Measurements from ENCODE around the gene FOXR1. TPM values are rescaled to one million over a fixed set of nuclear protein-coding genes. Genes with fewer than 3 reads are reported as not detected.
A peak's percentile ranks its signal among the peaks of the same experiment; 100 is the strongest.

The FOXR1 gene, protein sequence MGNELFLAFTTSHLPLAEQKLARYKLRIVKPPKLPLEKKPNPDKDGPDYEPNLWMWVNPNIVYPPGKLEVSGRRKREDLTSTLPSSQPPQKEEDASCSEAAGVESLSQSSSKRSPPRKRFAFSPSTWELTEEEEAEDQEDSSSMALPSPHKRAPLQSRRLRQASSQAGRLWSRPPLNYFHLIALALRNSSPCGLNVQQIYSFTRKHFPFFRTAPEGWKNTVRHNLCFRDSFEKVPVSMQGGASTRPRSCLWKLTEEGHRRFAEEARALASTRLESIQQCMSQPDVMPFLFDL
- not detected in 2 replicates for total RNA-seq
- polyA plus RNA-seq = not detected in 2 replicates
- not detected in 2 replicates for polyA plus RNA-seq (2011; cell fraction: cytosol; rRNA removed)
- not detected in 2 replicates for polyA plus RNA-seq (2011; cell fraction: nucleus; rRNA removed)
- polyA plus RNA-seq (2012) = not detected in 2 replicates
- not detected in 2 replicates for polyA minus RNA-seq
- not detected for polyA minus RNA-seq (2011; cell fraction: cytosol; rRNA and poly(A)+ RNA removed)
- not detected in 2 replicates for polyA minus RNA-seq (2011; cell fraction: nucleus; rRNA and poly(A)+ RNA removed)
- not detected for Bru-seq, nascent RNA
- BruChase-seq, experiment 1, labeled RNA remaining after a 6-hour chase = percentile 8 among the genes with signal in this experiment
- not detected for BruChase-seq, experiment 2, labeled RNA remaining after a 2-hour chase
- long read RNA-seq = 0 reads

DNA sequence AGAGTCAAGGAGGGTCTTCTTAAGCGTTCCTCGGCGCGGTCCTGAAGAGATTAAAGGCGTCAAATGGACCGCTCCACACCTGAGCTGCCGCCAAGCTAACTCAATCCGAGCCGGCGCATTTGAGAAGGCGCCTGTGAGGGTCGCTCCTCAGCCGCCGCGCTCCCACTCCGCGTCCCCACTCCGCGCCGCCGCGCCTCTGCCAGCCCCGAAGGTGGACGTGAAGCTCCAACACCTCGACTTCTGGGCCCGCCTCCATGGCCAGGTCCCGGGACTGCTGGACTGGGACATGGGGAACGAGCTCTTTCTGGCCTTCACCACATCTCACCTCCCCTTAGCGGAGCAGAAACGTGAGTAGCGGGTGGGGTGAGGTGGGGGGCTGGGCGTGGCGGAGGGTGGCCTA is at the start of gene FOXR1:
Gene FOXR1 (plus strand): TSS at position 116 of the 400 bp plus-strand sequence. CDS start 171 bp downstream, at position 287.
- Histone ChIP-seq H3K27me3 (ENCODE audit: control insufficient read depth in 2 of 2, insufficient read depth in 2 of 2, low read length in 2 of 2) (peaks cover 10 to 11% of the 10 kb centered on the region in 2 experiments), H3K9me3 (replicated peaks; ENCODE audit: control insufficient read depth, insufficient read depth, low read length) (no peaks in the 10 kb centered on the region), H4K20me1 (replicated peaks; ENCODE audit: control insufficient read depth, extremely low read depth, insufficient read depth, low read length) (no peaks in the 10 kb centered on the region), H3K4me1 (ENCODE audit: control insufficient read depth, extremely low read depth, insufficient read depth, low read length) (no peaks in the 10 kb centered on the region), H3K9me1 (replicated peaks; ENCODE audit: control insufficient read depth, extremely low read depth, insufficient read depth, low read length) (no peaks in the 10 kb centered on the region), H3K9ac (replicated peaks; ENCODE audit: extremely low read depth, insufficient read depth, low read length) (no peak within 1 kb of the TSS), H3K4me2 (ENCODE audit: insufficient read depth, low read length) (no peak within 1 kb of the TSS), H2AFZ (ENCODE audit: low read depth, low read length) (no peak within 1 kb of the TSS), H3K27ac (ENCODE audit: insufficient read depth, low read depth, low read length) (no peak within 1 kb of the TSS), H3K79me2 (ENCODE audit: control insufficient read depth, insufficient read depth, low read length) (no peaks in the 10 kb centered on the region), H3K4me3 (replicated peaks in 1 of 3; ENCODE audit: insufficient read depth in 1 of 3, low read depth in 1 of 3, low read length in 3 of 3) (no peak within 1 kb of the TSS), H3K36me3 (ENCODE audit: control insufficient read depth in 2 of 2, extremely low read depth in 1 of 2, insufficient read depth in 2 of 2, low read length in 2 of 2) (no peaks in the 10 kb centered on the region)
- CTCF ChIA-PET = interaction anchor here (0.6 kb wide), 1 partner anchor 65 kb away, joined by 3 read pairs; no protein-coding TSS in a partner anchor
- no peak for FAIRE-seq
- TF ChIP-seq MYC (IDR thresholded peaks at IDR 0.05; ENCODE audit: low read depth, low read length) = no peak
- no peak for TF ChIP-seq GATA2 (IDR thresholded peaks at IDR 0.05; ENCODE audit: insufficient read depth, insufficient read length, low read depth, low read length)
- intact Hi-C loops (cut with micrococcal nuclease) = no loop called here
- BruUV-seq (replicated peaks) = no TSS peak
- dilution Hi-C loops (cut with MboI; ENCODE audit: extremely low pct_ligation_motif_present, low sequenced_read_pairs) = no loop called here
- no peak for DNase-seq (ENCODE audit: low read depth, low spot score)
- POLR2A ChIA-PET = no interaction called here

DNA sequence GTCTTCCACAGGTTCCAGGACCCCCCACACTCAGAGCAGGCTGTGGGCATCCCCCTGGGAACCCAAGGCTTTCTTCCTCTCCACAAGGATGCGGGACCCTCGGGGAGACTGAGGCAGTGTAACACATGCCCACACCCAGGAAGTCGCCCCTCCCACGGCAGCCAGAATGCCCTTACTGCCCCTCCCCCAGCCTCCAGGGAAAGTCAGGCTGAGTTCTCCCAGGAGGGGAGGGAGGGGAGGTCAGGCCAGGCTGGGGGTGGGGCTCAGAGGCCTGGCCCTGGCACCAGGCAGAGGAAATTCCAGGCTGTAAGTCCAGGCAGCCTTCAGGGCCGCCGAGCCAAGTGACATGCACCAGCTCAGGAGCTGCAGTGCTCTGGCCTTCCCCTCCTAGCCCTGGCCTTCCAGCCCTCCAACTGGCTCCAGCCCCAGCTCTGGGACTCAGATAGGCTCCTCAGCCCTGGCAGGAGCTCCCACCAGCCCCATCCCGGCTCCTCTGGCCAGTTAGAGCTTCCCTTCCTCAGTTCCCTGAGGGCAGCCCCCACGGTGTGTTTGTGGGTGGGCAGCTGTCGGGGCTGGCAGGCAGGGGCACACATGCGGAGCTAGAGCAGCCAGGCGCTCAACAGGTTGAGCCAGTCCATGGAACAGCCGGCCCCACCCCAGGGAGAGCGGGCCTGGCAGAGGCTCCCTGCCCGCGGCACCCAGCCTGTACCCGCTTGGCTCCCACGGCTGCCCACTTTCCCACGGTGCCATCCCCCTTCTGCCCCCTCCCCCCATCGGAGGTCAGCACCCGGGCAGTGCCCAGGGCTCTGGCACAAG is 49.4 kb upstream of the FOXR1 start:
- BruUV-seq (replicated peaks) = no TSS peak
- Histone ChIP-seq H3K27ac (ENCODE audit: insufficient read depth, low read depth, low read length) (peak overlapping the region; percentile 80), H3K4me1 (ENCODE audit: control insufficient read depth, extremely low read depth, insufficient read depth, low read length) (peaks cover 66% of the 10 kb centered on the region), H3K9me1 (replicated peaks; ENCODE audit: control insufficient read depth, extremely low read depth, insufficient read depth, low read length) (no peaks in the 10 kb centered on the region), H3K27me3 (ENCODE audit: control insufficient read depth in 2 of 2, insufficient read depth in 2 of 2, low read length in 2 of 2) (no peaks in the 10 kb centered on the region), H2AFZ (ENCODE audit: low read depth, low read length) (no peak overlapping the region), H3K9me3 (replicated peaks; ENCODE audit: control insufficient read depth, insufficient read depth, low read length) (no peaks in the 10 kb centered on the region), H3K4me2 (ENCODE audit: insufficient read depth, low read length) (peak overlapping the region; percentile 53), H4K20me1 (replicated peaks; ENCODE audit: control insufficient read depth, extremely low read depth, insufficient read depth, low read length) (no peaks in the 10 kb centered on the region), H3K4me3 (replicated peaks in 1 of 3; ENCODE audit: insufficient read depth in 1 of 3, low read depth in 1 of 3, low read length in 3 of 3) (peak overlapping the region in 2 of 3 experiments; percentile 6 to 10), H3K36me3 (ENCODE audit: control insufficient read depth in 2 of 2, extremely low read depth in 1 of 2, insufficient read depth in 2 of 2, low read length in 2 of 2) (no peaks in the 10 kb centered on the region), H3K79me2 (ENCODE audit: control insufficient read depth, insufficient read depth, low read length) (peaks cover 69% of the 10 kb centered on the region), H3K9ac (replicated peaks; ENCODE audit: extremely low read depth, insufficient read depth, low read length) (peak overlapping the region; percentile 9)
- ChIA-PET POLR2A (interaction anchor here (0.9 kb wide), 1 partner anchor 10 kb away, joined by 3 read pairs; no protein-coding TSS in a partner anchor), CTCF (interaction anchor here (0.8 to 10.6 kb wide), 6 partner anchors 9 to 232 kb away, joined by 3 to 330 read pairs (median 3); partner anchors contain the start of gene DDX6)
- dilution Hi-C loops (cut with MboI; ENCODE audit: extremely low pct_ligation_motif_present, low sequenced_read_pairs) (no loop called here), intact Hi-C loops (cut with micrococcal nuclease) (loop anchor here (1.0 kb wide), 1 partner anchor 34 kb away; the partner anchor contains the start of gene UPK2)
- no peak for TF ChIP-seq JUN (IDR thresholded peaks at IDR 0.05; ENCODE audit: borderline replicate concordance, insufficient read depth, insufficient read length, low read depth)
- TF ChIP-seq GATA2 (IDR thresholded peaks at IDR 0.05; ENCODE audit: insufficient read depth, insufficient read length, low read depth, low read length) = no peak
- no peak for TF ChIP-seq POLR2A (IDR thresholded peaks at IDR 0.05; ENCODE audit: low read depth, low read length)
- TF ChIP-seq, protein P1, sequence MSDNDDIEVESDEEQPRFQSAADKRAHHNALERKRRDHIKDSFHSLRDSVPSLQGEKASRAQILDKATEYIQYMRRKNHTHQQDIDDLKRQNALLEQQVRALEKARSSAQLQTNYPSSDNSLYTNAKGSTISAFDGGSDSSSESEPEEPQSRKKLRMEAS (IDR thresholded peaks at IDR 0.05; ENCODE audit: insufficient read depth, insufficient read length) = no peak
- TF ChIP-seq EZH2 (IDR thresholded peaks at IDR 0.05; ENCODE audit: borderline replicate concordance, low read depth, low read length, severe bottlenecking) = no peak
- TF ChIP-seq FOS (IDR thresholded peaks at IDR 0.05; ENCODE audit: borderline replicate concordance, insufficient read depth, low read length) = no peak
- TF ChIP-seq POLR2AphosphoS5 (IDR thresholded peaks at IDR 0.05; ENCODE audit: insufficient read depth, low read depth, low read length) = no peak
- TF ChIP-seq MYC (IDR thresholded peaks at IDR 0.05; ENCODE audit: low read depth, low read length) = no peak
- TF ChIP-seq, protein P2, sequence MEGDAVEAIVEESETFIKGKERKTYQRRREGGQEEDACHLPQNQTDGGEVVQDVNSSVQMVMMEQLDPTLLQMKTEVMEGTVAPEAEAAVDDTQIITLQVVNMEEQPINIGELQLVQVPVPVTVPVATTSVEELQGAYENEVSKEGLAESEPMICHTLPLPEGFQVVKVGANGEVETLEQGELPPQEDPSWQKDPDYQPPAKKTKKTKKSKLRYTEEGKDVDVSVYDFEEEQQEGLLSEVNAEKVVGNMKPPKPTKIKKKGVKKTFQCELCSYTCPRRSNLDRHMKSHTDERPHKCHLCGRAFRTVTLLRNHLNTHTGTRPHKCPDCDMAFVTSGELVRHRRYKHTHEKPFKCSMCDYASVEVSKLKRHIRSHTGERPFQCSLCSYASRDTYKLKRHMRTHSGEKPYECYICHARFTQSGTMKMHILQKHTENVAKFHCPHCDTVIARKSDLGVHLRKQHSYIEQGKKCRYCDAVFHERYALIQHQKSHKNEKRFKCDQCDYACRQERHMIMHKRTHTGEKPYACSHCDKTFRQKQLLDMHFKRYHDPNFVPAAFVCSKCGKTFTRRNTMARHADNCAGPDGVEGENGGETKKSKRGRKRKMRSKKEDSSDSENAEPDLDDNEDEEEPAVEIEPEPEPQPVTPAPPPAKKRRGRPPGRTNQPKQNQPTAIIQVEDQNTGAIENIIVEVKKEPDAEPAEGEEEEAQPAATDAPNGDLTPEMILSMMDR (IDR thresholded peaks at IDR 0.05; ENCODE audit: extremely low read depth in 1 of 2, insufficient read depth in 1 of 2, low read depth in 1 of 2, low read length in 2 of 2) = no peak
- FAIRE-seq (peak; percentile 89), DNase-seq (ENCODE audit: low read depth, low spot score) (peak; percentile 40)

Data from endothelial cell of umbilical vein (primary cell).